ENCODE data around the gene THYN1. TPM values are rescaled to one million over a fixed set of nuclear protein-coding genes. Genes with fewer than 3 reads are reported as not detected.

The THYN1 gene
- polyA plus RNA-seq, 3 donors, result 36.4 to 65.7 (median 57.6) TPM

DNA sequence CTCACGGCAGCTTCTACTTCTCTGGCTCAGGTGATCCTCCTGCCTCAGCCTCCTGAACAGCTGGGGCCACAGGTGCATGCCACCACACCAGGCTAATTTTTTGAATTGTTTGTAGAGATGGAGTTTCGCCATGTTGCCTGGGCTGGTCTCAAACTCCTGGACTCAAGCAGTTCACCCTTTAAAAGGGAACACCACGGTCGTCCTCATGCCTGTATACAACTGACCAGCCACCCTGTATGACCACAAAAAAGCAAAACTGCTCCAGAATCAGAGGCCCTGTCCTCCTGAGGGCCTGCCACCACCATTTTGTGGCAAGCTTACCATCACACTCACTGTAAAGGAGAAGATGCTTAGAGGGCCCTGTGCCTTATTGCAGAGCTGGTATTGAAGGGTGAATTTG, 25.2 kb upstream of the THYN1 start:
- H3K4me3 ChIP-seq (replicated peaks in 1 of 3; ENCODE audit: low read depth in 2 of 3, low read length in 3 of 3), result no peak overlapping the region
- H3K9ac ChIP-seq (ENCODE audit: insufficient read depth, low read length, poor library complexity, severe bottlenecking), result no peak overlapping the region
- Mint-ChIP-seq H3K4me1 (peaks cover 17% of the 10 kb centered on the region), H3K36me3 (peaks cover 2 to 3% of the 10 kb centered on the region in 2 donors), H3K4me3 (peak overlapping the region in 1 of 2 donors; percentile 86), H3K27ac (no peak overlapping the region), H3K27me3 (ENCODE audit: low read depth in 3 of 3) (peaks cover 66 to 85% (median 76%) of the 10 kb centered on the region in 3 donors), H3K9me3 (peaks cover 0 to 19% (median 16%) of the 10 kb centered on the region in 7 donors)
- H3K36me3 ChIP-seq (replicated peaks in 1 of 2; ENCODE audit: control insufficient read depth in 1 of 2, insufficient read depth in 2 of 2, low read length in 2 of 2), result no peaks in the 10 kb centered on the region
- no peak overlapping the region for H2AFZ ChIP-seq (ENCODE audit: insufficient read depth, low read depth, low read length, poor library complexity, severe bottlenecking)
- no peak for DNase-seq
- H3K27ac ChIP-seq (ENCODE audit: low read depth in 1 of 2, low read length in 2 of 2), result no peak overlapping the region
- H3K4me2 ChIP-seq (replicated peaks; ENCODE audit: extremely low read depth, low read length, poor library complexity, severe bottlenecking), result no peak overlapping the region
- intact Hi-C loops (cut with micrococcal nuclease), result no loop called here
- no peaks in the 10 kb centered on the region for H4K20me1 ChIP-seq (ENCODE audit: insufficient read depth, low read length)
- WGBS (ENCODE audit: insufficient coverage), result 100% methylated on average over 1 of the region's 4 CpGs
- H3K27me3 ChIP-seq (ENCODE audit: control insufficient read depth in 2 of 2, insufficient read depth in 2 of 2, low read length in 2 of 2), result peaks cover 56 to 77% of the 10 kb centered on the region in 2 donors
- peaks cover 10 to 15% of the 10 kb centered on the region in 2 donors for H3K4me1 ChIP-seq (ENCODE audit: control insufficient read depth in 1 of 2, insufficient read depth in 2 of 2, low read length in 2 of 2)
- TF ChIP-seq, protein P1, sequence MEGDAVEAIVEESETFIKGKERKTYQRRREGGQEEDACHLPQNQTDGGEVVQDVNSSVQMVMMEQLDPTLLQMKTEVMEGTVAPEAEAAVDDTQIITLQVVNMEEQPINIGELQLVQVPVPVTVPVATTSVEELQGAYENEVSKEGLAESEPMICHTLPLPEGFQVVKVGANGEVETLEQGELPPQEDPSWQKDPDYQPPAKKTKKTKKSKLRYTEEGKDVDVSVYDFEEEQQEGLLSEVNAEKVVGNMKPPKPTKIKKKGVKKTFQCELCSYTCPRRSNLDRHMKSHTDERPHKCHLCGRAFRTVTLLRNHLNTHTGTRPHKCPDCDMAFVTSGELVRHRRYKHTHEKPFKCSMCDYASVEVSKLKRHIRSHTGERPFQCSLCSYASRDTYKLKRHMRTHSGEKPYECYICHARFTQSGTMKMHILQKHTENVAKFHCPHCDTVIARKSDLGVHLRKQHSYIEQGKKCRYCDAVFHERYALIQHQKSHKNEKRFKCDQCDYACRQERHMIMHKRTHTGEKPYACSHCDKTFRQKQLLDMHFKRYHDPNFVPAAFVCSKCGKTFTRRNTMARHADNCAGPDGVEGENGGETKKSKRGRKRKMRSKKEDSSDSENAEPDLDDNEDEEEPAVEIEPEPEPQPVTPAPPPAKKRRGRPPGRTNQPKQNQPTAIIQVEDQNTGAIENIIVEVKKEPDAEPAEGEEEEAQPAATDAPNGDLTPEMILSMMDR (IDR thresholded peaks at IDR 0.05), result no peak
- peaks cover 3 to 30% of the 10 kb centered on the region in 2 donors for H3K9me3 ChIP-seq (replicated peaks in 1 of 2; ENCODE audit: control insufficient read depth in 1 of 2, insufficient read depth in 1 of 2, low read length in 2 of 2)
- H3K79me2 ChIP-seq (ENCODE audit: insufficient read depth, low read length), result no peaks in the 10 kb centered on the region

DNA sequence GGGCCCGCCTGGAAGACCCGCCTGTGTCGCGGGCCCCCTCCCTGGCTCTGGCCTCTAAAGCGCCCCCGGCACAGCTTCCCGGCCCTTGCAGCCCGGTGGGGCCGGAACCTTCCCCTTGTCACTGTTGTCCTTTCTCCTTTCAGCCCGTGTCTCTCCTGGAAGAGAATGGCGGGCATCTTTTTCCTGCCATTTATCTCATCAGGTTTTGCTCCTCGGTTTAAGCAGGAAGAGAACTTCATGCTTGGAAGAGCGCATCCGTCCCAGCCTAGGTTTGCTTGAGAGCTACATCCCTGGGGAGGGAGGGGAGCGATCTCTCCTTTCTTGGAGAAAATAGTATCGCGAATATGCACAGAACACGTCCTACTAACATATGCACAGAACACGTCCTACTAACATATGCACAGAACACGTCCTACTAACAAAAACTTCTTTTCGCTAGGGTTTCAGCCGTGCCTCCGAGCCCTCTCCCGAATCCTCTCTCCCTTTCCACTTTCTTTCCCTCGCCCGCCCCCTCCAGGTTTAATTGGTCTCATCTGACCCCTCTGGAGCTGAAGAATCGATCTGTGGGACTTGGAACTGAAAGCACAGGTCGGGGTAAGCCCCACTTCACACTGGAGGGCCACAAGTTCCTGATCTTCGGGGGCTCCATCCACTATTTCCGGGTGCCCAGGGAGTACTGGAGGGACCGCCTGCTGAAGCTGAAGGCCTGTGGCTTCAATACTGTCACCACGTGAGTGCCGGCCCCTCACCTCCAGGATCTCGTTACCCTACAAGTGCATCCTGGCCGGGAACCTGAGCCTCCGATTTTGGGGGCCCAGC, 24.2 kb upstream of the THYN1 start:
- no peaks in the 10 kb centered on the region for H3K36me3 ChIP-seq (replicated peaks in 1 of 2; ENCODE audit: control insufficient read depth in 1 of 2, insufficient read depth in 2 of 2, low read length in 2 of 2)
- no peaks in the 10 kb centered on the region for H4K20me1 ChIP-seq (ENCODE audit: insufficient read depth, low read length)
- no peak overlapping the region for H3K4me3 ChIP-seq (replicated peaks in 1 of 3; ENCODE audit: low read depth in 2 of 3, low read length in 3 of 3)
- H3K4me1 Mint-ChIP-seq, result peaks cover 17% of the 10 kb centered on the region
- H2AFZ ChIP-seq (ENCODE audit: insufficient read depth, low read depth, low read length, poor library complexity, severe bottlenecking), result no peak overlapping the region
- intact Hi-C loops (cut with micrococcal nuclease), result no loop called here
- H3K4me2 ChIP-seq (replicated peaks; ENCODE audit: extremely low read depth, low read length, poor library complexity, severe bottlenecking), result peak overlapping the region; percentile 57
- 25% methylated on average over 29 of the region's 36 CpGs for WGBS (ENCODE audit: insufficient coverage)
- TF ChIP-seq, protein P1 (IDR thresholded peaks at IDR 0.05), result no peak
- H3K27ac Mint-ChIP-seq, result peak overlapping the region in 1 of 7 donors; percentile 26
- no peaks in the 10 kb centered on the region for H3K79me2 ChIP-seq (ENCODE audit: insufficient read depth, low read length)
- no peak overlapping the region for H3K9ac ChIP-seq (ENCODE audit: insufficient read depth, low read length, poor library complexity, severe bottlenecking)
- H3K9me3 Mint-ChIP-seq, result peaks cover 0 to 21% (median 16%) of the 10 kb centered on the region in 7 donors
- H3K27ac ChIP-seq (ENCODE audit: low read depth in 1 of 2, low read length in 2 of 2), result no peak overlapping the region
- peaks cover 3 to 4% of the 10 kb centered on the region in 2 donors for H3K36me3 Mint-ChIP-seq
- peaks cover 3 to 30% of the 10 kb centered on the region in 2 donors for H3K9me3 ChIP-seq (replicated peaks in 1 of 2; ENCODE audit: control insufficient read depth in 1 of 2, insufficient read depth in 1 of 2, low read length in 2 of 2)
- H3K4me1 ChIP-seq (ENCODE audit: control insufficient read depth in 1 of 2, insufficient read depth in 2 of 2, low read length in 2 of 2), result peaks cover 10 to 15% of the 10 kb centered on the region in 2 donors
- DNase-seq, result no peak
- peaks cover 65 to 85% of the 10 kb centered on the region in 2 donors for H3K27me3 ChIP-seq (ENCODE audit: control insufficient read depth in 2 of 2, insufficient read depth in 2 of 2, low read length in 2 of 2)
- peaks cover 72 to 90% (median 81%) of the 10 kb centered on the region in 3 donors for H3K27me3 Mint-ChIP-seq (ENCODE audit: low read depth in 3 of 3)
- H3K4me3 Mint-ChIP-seq, result peak overlapping the region; percentile 47 to 86
